Activated T-helper 1 cell treated with Interleukin-2 at 50 U/mL for 16 hours (primary cell): ENCODE data around the gene ARCN1.
A peak's percentile ranks its signal among the peaks of the same experiment; 100 is the strongest.
"Not testable (repeated sequence)": the region's sequence is repeated elsewhere in the genome, so short reads cannot be mapped to it uniquely, and the experiment has no call there.

Experiments
- DNase-seq: peaks from one replicate; pipeline ENCODE4 v3.0.0-alpha.2; 2020; ENCODE audit warnings: low read depth

The ARCN1 gene

DNA sequence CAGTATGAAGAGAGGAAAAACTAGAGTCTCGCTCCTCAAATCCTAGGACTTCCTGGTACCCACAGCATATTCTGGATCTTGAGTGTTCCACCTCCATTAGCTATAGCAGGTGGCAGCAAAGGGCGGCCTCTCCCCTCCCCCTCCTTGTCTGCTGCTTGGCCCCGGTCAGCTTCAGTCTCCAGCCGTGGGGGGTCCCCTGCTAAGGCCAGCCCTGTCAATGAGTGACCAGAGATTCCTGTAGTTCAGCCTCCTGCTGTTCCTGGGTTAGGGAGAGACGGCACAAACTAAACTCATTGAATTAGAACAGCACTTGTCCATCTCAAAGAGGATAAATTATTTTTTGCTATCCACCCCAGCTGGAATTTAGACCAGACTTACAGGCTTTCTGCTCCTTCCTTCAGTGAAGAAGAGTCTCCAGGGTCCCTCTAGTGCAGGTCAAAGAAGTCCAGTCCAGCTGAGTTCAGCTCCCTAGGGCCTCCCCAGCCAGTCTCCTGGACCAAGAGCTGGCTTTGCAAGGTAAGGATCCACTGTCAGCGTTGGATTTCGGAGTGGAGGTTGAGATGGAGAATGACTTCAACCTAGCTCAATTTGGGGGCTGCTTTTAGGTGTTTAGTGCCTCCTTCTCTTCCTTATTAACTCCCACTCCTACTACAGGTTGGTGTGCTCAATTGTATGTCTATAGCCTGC is 34.1 kb downstream of the ARCN1 start:
- DNase-seq, result no peak

DNA sequence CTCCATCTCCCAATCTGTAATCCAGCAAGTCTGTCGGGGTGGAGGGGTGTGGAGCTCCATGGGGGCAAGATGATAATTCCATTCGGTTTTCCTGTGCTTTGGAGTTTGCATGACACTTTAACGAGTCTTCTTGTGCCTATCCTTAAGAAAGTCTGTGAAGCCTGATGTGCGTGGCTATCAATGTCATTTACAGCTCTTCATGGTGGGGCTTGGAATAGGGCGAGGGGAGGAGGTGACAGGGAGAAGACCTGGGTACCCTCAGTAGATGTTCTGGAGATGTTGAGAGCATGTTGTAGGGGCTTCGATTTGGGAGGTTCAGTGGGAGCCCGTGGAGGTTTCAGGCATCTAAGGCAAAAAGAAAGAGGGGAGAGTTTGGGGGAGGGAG is 34.6 kb downstream of the ARCN1 start:
- no peak for DNase-seq

DNA sequence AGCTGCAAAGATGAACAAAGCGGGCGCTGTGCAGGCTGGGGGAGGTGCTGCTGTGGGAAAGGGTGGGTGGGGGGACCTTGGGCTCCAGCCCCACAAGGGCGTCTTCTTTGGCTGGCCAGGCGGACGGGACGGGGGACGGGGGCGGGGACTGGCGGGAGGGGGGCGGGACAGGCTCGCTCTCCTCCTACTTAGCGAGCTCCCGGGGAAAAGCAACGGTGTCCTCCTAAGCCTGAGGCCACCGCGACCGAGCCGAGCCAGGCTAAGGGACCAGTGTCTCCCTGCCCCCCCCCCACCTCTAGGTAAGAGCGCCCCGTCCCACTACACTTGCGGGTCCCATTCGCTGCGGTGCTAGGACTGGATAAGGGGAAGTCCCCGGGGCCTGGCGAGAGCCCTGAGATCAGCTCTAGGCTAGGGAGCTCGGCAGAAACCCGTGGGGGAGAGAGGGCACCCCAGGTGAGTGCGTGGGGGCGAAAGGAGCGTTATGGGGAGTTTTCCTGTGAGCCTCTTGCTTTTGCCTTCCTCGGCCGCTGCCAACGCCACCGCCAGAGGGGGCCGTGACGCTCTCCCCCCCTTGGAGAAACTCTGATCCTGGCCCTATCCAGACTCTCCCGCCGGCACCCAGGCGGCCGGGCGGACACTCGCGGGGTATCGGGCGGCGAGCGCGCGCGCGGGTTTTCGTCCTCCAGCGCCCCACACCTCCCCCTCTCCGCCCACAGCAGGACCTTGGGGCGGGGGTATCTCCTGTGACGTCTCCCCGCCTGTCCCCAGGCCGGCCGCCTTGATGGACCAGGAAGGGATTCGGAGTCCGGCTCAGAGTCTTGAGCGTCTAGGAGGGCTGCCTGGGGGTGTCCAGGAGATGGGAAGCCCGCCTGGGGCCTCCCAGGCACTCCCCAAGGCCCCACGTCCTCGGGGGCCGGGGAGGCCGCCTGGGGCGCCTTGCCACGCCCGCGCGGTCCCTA is 35.5 kb downstream of the ARCN1 start, which contains the start of gene PHLDB1:
TSS of gene PHLDB1 (plus strand) at position 215 of the 959 bp plus-strand sequence. CDS start 6,222 bp downstream, outside the sequence.
- DNase-seq, result peak; percentile 28

DNA sequence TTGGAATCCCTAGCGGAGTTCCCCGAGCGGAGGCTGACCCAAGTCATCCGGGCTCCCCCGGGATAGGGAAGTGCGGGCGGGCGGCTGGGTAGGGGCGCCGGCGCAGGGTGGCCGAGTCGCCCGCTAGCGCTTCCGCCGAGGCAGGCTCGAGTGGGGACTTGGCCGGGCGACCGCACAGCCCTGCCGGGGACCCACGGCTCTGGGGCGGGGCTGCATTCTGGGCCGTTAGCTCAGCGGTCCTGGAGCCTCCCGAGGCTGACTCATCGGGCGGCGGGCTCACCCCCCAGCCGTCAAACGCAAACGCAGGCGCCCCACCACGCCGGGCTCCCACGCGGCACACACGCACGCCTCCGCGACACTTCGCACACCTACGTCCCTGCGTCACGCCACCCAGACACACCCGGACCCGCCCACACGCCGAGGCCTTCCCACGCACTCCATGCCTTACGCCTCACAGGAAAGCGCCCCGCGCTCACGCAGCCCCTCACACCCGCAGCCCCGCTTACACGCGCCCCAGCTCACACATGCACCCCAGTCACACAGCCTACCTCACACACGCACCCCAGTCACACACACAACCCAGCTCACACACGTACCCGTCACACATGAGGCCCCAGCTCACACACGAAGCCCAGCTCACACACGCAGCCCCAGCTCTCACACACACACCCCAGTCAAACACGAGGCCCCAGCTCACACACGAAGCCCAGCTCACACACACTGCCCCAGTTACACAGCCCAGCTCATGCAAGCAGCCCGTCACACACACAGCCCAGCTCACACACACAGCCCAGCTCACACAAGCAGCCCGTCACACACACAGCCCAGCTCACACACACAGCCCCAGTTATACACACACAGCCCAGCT is 36.4 kb downstream of the ARCN1 start:
- DNase-seq, result peak; percentile 83

DNA sequence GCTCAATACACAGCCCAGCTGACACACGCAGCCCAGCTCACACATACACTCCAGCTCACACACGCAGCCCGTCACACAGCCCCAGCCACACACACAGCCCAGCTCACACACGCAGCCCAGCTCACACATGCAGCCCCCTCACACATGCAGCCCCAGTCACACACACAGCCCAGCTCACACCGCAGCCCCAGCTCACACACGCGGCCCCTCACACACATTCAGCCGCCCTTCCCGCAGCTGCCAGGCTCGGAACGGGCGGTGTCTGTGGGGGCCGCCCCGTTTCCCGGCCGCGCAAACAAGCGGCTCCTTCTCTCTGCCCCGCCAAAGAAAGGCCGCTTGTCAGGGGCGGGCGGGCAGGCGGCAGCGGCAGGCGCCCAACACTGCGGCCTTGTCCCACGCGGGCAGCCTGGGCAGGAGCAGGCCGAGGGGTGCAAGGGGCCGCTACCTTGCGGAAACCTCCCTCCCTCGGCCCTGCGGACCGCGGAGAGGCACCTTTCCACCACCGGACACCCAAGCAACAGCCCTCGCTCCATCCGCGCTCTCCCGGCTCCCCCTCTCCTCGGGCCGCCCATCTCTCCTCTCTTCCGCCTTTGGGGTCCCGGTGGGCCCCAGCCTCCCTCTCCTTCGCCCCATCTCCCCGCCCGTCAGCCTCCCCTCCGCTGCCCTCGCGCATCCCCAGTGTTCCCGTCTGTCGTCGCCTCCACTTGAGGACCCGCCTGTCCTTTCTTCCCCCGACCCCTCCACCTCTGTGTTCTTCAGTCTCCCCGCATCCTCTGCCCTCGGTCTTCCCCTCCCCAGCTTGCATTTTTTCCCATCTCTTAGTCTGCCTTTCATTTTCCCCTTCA is 37.4 kb downstream of the ARCN1 start:
- peak; percentile 4 for DNase-seq

DNA sequence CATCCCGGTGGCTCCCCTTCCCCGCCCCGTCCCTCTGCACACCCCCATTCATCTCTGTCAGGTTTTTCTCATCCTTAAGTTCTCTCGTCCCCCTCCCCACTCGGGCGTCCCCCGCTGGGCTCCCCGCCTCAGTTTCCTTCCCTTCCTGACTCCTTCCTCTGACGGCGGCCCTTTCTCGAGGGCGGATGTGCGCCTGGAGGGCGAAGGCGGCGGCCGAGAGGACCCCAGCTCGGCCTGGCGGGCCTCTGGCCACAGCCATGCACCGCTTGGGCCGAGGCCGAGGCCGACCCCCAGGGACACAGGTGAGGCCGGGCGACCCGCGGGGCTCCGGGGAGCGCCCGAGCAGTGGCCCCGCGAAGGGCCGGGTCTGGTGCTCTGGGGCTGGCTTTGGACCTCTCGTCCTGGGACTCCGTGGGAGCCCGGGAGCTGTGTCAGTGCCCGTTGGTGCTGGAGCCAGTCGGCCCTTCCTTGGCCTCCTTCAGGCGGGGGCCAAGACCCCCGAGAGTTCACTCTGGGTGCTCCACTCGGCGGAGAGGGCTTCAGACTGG is 38.1 kb downstream of the ARCN1 start:
- peak; percentile 7 for DNase-seq

DNA sequence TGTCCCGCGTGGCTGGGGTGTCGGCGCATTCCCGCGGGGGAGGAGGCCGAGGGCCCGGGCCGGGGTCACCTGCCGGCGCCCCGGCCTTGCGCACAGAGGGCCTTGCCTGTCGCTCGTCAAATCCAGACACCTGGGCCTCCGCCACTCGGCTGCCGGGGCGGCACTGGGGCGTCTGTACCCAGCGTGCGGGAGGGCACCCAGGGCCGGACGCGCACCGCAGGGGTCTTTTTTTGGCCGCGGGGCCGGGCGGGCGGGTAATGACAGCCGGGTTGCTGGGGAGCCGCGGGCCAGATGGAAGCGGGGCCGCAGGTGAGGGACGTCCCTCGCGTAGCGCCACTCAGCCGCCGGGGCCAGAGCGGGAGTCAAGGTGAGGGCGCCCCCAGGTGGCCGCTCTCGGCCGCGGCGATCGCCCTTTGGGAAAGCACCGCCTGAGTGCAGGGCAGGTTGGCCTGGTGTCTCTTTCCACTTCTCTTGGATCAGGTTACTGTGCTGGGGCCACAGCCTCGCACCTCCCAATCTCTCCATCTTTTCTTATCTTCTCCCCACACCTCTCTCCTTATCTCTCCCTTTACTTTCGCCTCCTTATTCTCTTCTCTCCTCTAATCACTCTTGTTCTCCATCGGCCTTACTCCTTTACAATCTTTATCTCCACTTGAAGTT is 38.7 kb downstream of the ARCN1 start:
- DNase-seq, result peak; percentile 77

DNA sequence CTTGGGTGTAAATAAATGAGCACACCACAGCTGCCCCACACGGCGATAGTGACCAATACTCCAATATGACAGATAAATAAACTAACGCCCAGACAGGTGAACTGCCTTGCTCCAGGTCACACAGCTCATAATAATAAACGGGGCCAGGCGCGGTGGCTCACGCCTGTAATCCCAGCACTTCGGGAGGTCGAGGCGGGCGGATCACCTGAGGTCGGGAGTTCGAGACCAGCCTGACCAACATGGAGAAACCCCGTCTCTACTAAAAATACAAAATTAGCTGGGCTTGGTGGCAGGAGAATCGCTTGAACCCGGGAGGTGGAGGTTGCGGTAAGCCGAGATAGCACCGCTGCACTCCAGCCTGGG is 39.2 kb downstream of the ARCN1 start:
- DNase-seq, result not testable (repeated sequence)

DNA sequence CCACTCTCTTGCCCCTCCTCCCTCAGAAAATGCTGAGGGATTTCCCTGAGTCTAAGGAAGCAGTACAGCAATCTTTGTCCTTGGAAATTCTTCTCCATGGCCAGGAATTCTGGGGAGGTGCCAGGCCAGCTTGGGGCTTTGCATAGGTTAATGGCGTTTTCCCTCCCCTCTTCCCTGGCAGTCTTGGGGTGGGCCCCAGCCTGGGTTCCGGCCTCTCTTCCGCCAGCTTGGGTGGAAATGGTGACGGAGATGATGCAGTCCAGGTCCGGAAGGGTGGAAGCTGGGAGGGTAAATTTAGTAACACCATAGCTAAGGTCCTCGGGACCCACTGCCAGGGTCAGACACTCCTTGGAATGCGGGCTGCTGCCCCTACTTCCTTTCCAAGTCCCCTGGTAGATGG is 40.2 kb downstream of the ARCN1 start:
- no peak for DNase-seq

DNA sequence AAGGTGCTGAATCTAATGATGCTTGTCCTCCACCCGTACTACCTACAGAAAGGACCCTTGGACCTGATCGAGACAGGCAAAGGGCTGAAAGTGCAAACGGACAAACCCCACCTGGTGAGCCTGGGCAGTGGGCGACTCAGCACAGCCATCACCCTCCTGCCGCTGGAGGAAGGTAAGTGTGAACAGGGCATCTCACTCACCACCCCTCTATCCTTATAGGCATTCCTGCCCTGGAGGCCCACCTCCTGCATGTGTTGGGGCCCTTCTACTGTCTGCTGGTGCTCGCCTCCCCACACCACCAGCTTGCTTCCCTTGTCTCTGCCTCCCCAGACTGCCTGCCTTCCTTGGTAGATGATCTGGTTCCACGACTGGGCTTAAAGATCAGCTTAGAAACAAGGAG is 42.3 kb downstream of the ARCN1 start:
- DNase-seq, result no peak

DNA sequence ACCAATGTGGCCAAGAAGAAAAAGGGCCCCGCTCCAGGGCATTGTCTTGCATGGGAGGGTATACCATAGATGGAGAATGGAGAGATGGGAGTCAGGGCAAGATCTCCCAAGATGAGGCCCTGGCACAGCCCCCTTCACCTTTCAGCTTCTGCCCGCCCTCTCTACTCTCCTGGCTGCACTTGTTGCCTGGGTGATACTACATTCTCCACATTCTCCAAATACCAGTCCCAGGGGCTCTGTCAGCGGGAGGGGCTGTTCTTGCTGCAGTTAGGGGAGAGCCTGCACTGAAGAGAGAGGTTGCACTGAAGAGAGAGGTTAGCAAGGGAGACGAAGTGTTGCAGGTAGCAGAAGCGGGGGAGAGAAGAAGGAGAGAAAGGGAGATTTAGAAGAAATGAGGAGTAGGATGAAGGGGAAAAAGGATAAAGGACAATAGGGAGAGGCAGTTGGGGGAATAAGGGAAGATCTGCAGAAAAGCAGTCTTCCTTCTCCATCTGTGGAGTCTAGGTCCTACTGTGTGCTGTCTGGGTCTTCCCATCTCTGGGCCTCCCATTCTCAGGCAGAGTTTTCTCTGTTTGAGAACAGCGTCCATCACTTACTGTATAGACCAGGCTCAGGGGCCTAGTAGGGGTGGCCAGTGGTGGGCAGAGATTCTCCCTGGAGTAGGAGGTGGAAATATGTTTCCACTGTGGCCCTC is 43.2 kb downstream of the ARCN1 start:
- DNase-seq, result no peak

DNA sequence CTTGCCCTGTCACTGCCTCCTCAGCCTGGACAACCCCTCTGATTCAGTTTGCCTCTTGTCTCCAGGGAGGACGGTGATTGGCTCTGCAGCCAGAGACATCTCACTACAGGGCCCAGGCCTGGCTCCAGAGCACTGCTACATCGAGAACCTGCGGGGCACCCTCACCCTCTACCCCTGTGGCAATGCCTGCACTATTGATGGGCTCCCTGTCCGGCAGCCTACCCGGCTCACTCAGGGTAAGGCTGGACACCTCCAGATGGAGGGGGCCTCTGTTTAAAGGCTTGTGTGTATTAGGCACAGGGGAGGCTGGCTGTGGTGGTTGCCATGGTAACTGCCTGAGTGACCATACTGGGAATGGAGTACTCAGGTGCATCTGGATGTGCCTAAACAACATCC is 43.8 kb downstream of the ARCN1 start:
- no peak for DNase-seq

DNA sequence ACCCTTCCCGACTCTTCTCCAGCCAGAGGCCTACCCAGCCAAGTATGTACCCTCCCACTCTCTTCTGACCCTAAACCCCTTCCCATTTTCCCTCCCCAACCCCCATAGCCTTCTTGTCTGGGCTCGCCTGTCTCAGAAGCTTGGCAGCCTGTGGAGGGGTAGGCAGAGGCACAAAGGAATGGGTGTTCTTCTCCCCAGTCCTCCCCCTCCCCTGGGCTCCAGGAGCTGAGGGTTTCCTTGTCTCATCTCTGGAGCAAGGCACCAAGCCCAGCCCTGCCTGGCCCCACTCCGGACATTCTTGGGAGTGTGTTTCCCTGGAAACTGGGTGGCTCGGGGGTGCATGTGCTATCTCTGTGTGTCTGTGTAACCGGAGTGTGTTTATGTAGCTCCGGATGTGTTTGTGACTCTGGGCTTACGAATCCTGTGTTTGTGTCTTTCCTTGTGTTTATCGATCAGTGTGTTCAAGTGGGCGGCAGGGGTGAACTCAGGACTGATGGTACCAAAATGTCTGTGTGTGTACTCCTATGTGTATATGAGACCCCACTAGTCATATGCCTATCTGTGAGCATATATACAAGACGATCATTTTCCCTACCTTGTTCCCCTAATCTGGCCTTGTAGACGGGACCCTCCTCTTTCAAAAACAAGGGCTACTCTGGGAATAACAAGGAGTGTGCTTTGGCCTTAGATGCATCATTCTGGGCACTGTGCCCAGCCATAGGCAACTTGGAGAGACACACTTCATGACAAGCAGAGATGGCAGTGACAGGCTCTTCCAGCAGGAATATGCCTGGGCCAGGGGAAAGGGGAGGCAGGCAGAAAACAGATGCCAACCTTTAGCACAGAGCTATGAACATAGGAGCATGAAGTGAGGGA is 46.1 kb downstream of the ARCN1 start:
- DNase-seq, result no peak

DNA sequence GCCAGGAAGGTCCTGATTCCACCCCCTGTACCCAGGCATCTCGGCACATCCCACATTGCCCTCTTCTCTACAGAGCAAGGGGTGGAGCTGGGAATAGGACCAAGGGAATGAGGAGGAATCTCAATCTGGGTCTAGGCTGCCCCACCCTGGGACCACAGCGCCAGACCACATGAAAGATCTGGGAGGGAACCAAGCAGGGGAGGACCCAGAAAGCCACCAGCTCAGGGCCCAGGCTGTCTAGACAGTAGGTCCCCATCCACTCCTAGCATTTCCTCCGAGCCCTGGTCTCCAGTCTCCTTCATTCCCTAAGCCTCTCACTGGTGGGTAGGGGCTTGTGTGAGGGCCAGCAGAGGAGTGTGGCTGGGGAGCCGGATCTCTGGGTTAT is 46.8 kb downstream of the ARCN1 start:
- DNase-seq, result no peak

DNA sequence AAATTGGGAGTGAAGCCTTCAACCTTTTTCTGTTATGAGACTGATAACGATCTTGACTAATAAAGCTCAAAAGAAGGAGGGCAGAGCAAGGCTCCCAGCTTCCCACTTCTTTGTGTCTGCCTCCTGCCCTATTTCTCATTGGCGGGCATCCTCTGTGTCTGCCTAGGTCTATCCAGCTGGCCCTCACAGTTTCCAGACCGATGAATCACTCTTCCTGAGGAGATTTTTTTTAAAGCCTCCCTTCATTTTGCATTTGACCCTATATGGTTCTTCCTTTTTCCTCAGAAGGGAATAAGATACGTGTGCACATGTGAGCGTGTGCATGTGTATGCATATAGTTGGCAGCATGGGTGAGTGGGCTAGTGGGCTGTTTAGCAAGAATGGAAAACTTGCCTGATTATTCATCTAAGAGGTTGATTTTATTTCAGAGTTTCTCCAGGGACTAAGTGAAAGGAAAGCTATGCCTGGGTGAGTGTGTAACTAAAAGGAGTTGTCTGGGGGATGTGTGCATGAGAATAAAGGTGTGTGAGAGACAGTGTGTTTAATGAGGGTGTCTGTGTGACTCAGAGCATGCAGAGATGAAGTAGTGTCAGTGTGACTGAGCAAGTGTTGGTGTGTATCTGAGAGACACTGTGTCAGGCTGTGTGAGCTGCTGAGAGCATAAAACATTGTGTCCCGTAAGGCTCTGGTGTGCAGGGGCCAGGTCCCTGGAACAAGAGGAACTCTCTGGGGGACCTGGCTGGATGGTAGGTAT is 47.4 kb downstream of the ARCN1 start:
- no peak for DNase-seq

DNA sequence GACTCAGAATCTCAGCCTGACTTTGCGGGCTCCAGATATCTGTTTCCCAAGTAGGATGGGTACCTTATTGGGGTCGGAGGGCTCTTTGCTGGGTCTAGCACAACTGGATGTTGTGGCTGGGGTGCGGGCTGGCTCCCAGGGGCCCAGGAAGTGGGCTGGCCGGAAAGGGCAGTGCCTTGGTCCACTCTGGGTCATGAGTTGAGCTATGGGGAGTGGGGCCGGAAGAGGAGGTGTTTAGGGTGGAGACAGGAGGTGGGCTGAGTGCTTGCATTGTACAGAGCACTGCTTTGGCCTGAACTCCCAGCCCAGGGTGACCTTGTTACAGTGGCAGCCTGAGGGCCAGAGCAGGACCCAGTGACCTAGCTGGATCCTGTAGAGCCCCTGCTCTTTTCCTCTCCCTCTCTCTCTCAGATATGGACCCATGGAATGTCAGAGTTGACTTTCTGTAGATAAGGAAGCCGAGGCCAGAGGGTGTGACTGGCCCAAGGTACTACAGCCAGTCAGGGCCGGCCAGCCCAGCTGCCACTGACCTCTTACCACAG is 48.4 kb downstream of the ARCN1 start:
- no peak for DNase-seq

DNA sequence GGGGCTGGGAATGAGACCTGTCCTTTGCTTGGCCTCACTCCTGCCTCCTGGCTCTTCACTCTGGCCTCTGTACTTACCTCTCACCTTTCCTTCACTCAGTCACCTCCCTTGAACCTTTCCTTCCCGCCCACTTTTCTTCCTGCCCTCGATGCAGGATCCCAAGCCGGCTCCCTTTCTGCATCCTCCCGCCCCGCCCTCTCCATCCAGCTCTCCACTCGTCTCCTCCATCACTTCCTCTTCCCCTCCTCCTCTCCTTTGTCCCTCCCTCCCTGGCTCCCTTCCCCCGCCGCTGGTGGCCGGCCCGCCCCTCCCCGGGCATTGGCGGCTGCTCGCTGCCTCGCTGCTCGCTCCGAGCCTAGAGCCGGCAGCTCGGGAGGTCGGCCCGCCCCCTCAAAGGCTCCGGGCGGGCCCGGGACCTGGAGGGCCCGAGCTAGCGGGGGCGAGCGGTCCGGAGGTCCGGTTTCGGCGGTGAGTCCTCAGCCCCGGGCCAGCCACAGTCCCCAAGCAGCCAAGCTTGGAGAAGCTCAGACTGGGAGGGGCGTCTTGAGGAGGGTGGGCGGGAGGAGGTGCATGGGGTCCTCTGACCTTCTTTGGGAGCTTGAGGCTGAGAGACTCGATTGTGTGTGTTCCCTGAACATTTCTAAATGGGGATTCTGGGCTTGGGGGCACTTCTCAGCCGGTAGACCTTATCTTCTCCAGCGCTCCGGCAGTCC is 49.0 kb downstream of the ARCN1 start:
- DNase-seq, result no peak
